K562 (cell line): ENCODE results near the gene C11orf52. TPM values are rescaled to one million over a fixed set of nuclear protein-coding genes. Genes with fewer than 3 reads are reported as not detected.

Experiments
- ADNP ChIP-seq: fragments of 200-800 bp; sonication (Bioruptor generic); IDR thresholded peaks from 2 replicates; pipeline ENCODE4 v1.6.1; 2016; ENCODE audit warnings: missing genetic modification characterization, missing compliant biosample characterization
- CHAMP1 ChIP-seq: fragments of 450-650 bp; IDR thresholded peaks from 2 replicates; pipeline ENCODE4 v1.6.1; 2016; ENCODE audit warnings: mild to moderate bottlenecking
- FOXP4 ChIP-seq: sonication (generic); formaldehyde crosslinking; IDR thresholded peaks from 2 replicates; pipeline ENCODE4 v1.8.0; 2022; ENCODE audit warnings: mild to moderate bottlenecking, missing genetic modification reagents, borderline replicate concordance
- HDAC2 ChIP-seq: fragments of 450-650 bp; IDR thresholded peaks from 2 replicates; pipeline ENCODE4 v1.6.1; 2016; ENCODE audit warnings: mild to moderate bottlenecking
- HDAC3 ChIP-seq: fragments of 450-650 bp; IDR thresholded peaks from 2 replicates; pipeline ENCODE4 v1.6.1; 2018; ENCODE audit warnings: borderline replicate concordance, mild to moderate bottlenecking, moderate library complexity; ENCODE audit not compliant: partially characterized antibody
- HEY1 ChIP-seq: fragments of 250-450 bp; sonication (Bioruptor Pico); IDR thresholded peaks from 2 replicates; pipeline ENCODE4 v1.5.0; 2020; ENCODE audit warnings: mild to moderate bottlenecking, moderate library complexity, borderline replicate concordance
- KLF13 ChIP-seq: fragments of 450-650 bp; IDR thresholded peaks from 2 replicates; pipeline ENCODE4 v1.6.1; 2016; ENCODE audit warnings: missing genetic modification characterization, low read depth, mild to moderate bottlenecking, missing compliant biosample characterization, moderate library complexity, borderline replicate concordance
- NEUROD1 ChIP-seq: fragments of 150-350 bp; IDR thresholded peaks from 2 replicates; pipeline ENCODE4 v1.6.1; 2014; ENCODE audit warnings: borderline replicate concordance, low read length, low read depth; ENCODE audit not compliant: partially characterized antibody
- NFE2 ChIP-seq: IDR thresholded peaks from 2 replicates; pipeline ENCODE4 v1.6.1; 2014; ENCODE audit warnings: antibody characterized with exemption, low read depth
- RBM22 ChIP-seq: fragments of 200-400 bp; formaldehyde crosslinking; IDR thresholded peaks from 2 replicates; pipeline ENCODE4 v1.6.1; 2018; ENCODE audit warnings: low read length, low read depth; ENCODE audit not compliant: poor library complexity, severe bottlenecking
- SIN3B ChIP-seq: fragments of 450-650 bp; IDR thresholded peaks from 2 replicates; pipeline ENCODE4 v1.6.1; 2017; ENCODE audit warnings: low read depth, mild to moderate bottlenecking, moderate library complexity
- SIRT6 ChIP-seq: IDR thresholded peaks from one replicate; pipeline ENCODE4 v1.6.1; 2012; ENCODE audit warnings: low read depth, mild to moderate bottlenecking, control low read depth, inconsistent platforms, low read length, moderate library complexity
- SMARCA5 ChIP-seq: fragments of 450-650 bp; IDR thresholded peaks from 2 replicates; pipeline ENCODE4 v1.6.1; 2016
- SMARCC2 ChIP-seq: fragments of 450-650 bp; IDR thresholded peaks from 2 replicates; pipeline ENCODE4 v1.6.1; 2017; ENCODE audit warnings: antibody characterized with exemption, moderate library complexity, mild to moderate bottlenecking, low read depth
- TRIM24 ChIP-seq, 2 experiments: fragments of 450-650 bp; IDR thresholded peaks; 2 replicates each; pipeline ENCODE4 v1.6.1; 2016
- U2AF2 ChIP-seq: fragments of 200-400 bp; formaldehyde crosslinking; optimal IDR thresholded peaks from 2 replicates; pipeline ENCODE3; 2017; ENCODE audit warnings: low read depth, mild to moderate bottlenecking, low read length
- ZNF449 ChIP-seq: fragments of 250-450 bp; sonication (Bioruptor Pico); IDR thresholded peaks from 2 replicates; pipeline ENCODE4 v1.8.0; 2022; ENCODE audit warnings: moderate library complexity, mild to moderate bottlenecking, inconsistent platforms
- ZNF707 ChIP-seq: fragments of 250-450 bp; sonication (Bioruptor Pico); conservative IDR thresholded peaks from 2 replicates; pipeline ENCODE4 v1.8.0; 2022; ENCODE audit warnings: inconsistent platforms, mild to moderate bottlenecking, moderate library complexity
- ZSCAN32 ChIP-seq: fragments of 450-650 bp; formaldehyde crosslinking; IDR thresholded peaks from 2 replicates; pipeline ENCODE4 v1.4.0; 2020; ENCODE audit warnings: mild to moderate bottlenecking, moderate library complexity
- polyA plus RNA-seq, 8 experiments: library from polyadenylated mRNA; depleted of rRNA in 4 of 8; stranded (reverse) in 5 of 8; unstranded in 3 of 8; fragments of >200 nt; fragmentation: Nextera tagmentation in 2 of 8; fragmentation: Illumina TruSeq in 1 of 8; extraction: Ambion mirVana in 2 of 8; extraction: Trizol in 1 of 8; gene quantifications; 2 replicates each; pipeline versions ENCODE4 v1.2.1 to v1.2.3, GENCODE V29; 2011 to 2014; ENCODE audit warnings: inconsistent platforms in 1 of 8, missing spikeins in 1 of 8
- total RNA-seq, 7 experiments: library from RNA; depleted of rRNA in 6 of 7; stranded (reverse); fragments of >200 nt in 6 of 7; fragmentation: Illumina TruSeq in 2 of 7; extraction: Trizol in 2 of 7; gene quantifications; 2 replicates each; pipeline versions ENCODE4 v1.2.1 to v1.2.3, GENCODE V29; 2011 to 2021; ENCODE audit warnings: low replicate concordance in 1 of 7
- TF ChIP-seq, protein P1 (sequence below), 2 experiments: fragments of 450-650 bp in 1 of 2; sonication (generic) in 1 of 2; formaldehyde crosslinking in 1 of 2; IDR thresholded peaks in 1 of 2; conservative IDR thresholded peaks in 1 of 2; 2 replicates each; pipeline versions ENCODE4 v1.6.1 to v1.8.1; 2016 to 2023; ENCODE audit warnings: mild to moderate bottlenecking in 2 of 2, moderate library complexity in 2 of 2, inconsistent platforms in 1 of 2, missing genetic modification reagents in 1 of 2

The C11orf52 gene
- total and polyA plus RNA-seq, 9 of the 15 experiments (the other 6 are each of a cell fraction or from before 2014, with no cell fraction given): 0.29 to 2.9 (median 1.0) TPM

DNA sequence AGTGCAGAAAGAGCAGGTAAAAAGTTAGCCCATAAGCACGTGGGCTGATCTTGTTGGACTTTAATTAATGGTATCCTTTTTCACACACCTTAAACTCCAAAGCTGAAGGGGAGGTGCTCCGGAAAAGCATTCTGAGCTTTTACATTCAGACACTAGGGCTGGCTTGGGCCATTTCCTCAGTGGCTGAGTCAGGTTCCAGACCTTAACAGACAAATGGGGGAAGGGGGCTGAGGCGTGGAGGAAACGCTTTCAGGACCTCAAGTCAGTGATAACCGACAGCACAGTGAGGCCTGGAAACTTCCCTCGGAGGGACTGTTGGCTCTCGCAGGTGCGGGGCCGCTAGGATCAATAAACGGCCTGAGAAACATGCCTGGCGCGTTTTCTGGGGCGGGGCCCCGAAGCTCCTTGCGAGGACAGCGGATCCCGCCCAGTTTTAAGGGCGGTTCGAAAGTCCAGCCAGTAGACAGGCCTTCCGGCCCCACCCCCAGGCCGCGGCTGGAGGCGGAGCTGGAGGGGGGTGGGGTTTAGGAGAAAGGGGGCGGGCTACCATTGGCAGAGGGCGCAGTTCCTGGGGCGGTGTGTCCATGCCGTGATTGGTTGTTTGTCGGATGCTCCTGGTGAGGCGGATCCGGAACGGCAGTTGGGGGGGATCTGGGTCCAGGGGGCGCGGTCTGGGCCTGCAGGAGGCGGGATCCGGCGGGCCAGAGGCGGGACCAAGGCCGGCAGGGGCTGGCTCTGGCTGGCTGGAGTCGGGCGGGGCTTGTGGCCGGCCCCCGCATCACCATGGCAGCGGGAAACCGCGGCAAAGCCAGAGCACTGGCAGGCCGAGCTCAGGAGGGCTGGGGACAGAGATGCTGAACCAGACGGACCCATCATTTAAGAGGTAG lies 8.0 kb downstream of the C11orf52 start (continued):
- TF ChIP-seq HDAC3 (no peak), NEUROD1 (no peak), U2AF2 (no peak), ZSCAN32 (CRISPR knock-in tag) (peak; percentile 65; the same call in 1 of the 2 replicates), ZNF449 (no peak), ZNF707 (CRISPR knock-in tag) (no peak), HDAC2 (0 out of 2 replicates have a peak, but pooled peaks have one; percentile 33), SIRT6 (no peak), KLF13 (tag) (no peak), CHAMP1 (no peak), FOXP4 (CRISPR knock-in tag) (no peak), NFE2 (no peak), SIN3B (no peak), RBM22 (no peak), SMARCA5 (peak; percentile 3; the same call in 1 of the 2 replicates), TRIM24 (IDR thresholded peaks at IDR 0.05) (peak in 1 of 2 experiments; percentile 59; a peak in 2 of 4 replicates), ADNP (tag) (no peak), SMARCC2 (no peak), HEY1 (CRISPR knock-in tag) (no peak)
- TF ChIP-seq, protein P1, sequence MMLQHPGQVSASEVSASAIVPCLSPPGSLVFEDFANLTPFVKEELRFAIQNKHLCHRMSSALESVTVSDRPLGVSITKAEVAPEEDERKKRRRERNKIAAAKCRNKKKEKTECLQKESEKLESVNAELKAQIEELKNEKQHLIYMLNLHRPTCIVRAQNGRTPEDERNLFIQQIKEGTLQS (IDR thresholded peaks at IDR 0.05): peak; percentile 8; the same call in 1 of the 2 replicates
- TF ChIP-seq, protein P1 (CRISPR knock-in tag; conservative IDR thresholded peaks at IDR 0.05): no peak
